22Rv1 (cell line): Measurements from ENCODE around the gene MYLIP.

Source experiments
- H3K27ac ChIP-seq: fragments of 450-650 bp; 2 replicates; pipeline ENCODE4 v1.5.1; 2017
- ZFX ChIP-seq: fragments of 450-650 bp; IDR thresholded peaks from 2 replicates; pipeline ENCODE4 v1.6.1; 2017; ENCODE audit warnings: antibody characterized with exemption, borderline replicate concordance
- TF ChIP-seq, protein P1 (sequence below): fragments of 450-650 bp; IDR thresholded peaks from 2 replicates; pipeline ENCODE4 v1.5.1; 2017; ENCODE audit warnings: mild to moderate bottlenecking

Gene MYLIP

DNA sequence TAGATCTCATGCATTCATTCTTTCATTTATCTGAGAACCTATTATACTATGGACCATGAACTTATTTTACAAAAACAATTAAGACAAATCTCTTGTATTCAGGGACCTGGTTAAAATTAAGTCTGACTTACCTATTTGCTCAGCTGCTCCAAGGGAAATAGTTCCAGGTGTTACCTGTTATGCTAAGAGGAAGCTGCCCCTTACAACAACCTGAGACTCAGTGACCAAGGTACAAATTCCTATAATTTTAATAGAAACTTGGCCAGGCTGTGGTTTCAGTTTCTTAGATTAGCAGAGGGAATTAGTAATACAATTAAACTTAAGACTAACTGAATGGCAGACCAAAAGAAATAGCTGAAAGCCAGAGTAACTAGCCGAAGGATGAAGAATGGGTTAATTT is 61.3 kb downstream of the MYLIP start:
- no peak overlapping the region for H3K27ac ChIP-seq
- no peak for TF ChIP-seq ZFX
- TF ChIP-seq, protein P1, sequence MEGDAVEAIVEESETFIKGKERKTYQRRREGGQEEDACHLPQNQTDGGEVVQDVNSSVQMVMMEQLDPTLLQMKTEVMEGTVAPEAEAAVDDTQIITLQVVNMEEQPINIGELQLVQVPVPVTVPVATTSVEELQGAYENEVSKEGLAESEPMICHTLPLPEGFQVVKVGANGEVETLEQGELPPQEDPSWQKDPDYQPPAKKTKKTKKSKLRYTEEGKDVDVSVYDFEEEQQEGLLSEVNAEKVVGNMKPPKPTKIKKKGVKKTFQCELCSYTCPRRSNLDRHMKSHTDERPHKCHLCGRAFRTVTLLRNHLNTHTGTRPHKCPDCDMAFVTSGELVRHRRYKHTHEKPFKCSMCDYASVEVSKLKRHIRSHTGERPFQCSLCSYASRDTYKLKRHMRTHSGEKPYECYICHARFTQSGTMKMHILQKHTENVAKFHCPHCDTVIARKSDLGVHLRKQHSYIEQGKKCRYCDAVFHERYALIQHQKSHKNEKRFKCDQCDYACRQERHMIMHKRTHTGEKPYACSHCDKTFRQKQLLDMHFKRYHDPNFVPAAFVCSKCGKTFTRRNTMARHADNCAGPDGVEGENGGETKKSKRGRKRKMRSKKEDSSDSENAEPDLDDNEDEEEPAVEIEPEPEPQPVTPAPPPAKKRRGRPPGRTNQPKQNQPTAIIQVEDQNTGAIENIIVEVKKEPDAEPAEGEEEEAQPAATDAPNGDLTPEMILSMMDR = no peak

DNA sequence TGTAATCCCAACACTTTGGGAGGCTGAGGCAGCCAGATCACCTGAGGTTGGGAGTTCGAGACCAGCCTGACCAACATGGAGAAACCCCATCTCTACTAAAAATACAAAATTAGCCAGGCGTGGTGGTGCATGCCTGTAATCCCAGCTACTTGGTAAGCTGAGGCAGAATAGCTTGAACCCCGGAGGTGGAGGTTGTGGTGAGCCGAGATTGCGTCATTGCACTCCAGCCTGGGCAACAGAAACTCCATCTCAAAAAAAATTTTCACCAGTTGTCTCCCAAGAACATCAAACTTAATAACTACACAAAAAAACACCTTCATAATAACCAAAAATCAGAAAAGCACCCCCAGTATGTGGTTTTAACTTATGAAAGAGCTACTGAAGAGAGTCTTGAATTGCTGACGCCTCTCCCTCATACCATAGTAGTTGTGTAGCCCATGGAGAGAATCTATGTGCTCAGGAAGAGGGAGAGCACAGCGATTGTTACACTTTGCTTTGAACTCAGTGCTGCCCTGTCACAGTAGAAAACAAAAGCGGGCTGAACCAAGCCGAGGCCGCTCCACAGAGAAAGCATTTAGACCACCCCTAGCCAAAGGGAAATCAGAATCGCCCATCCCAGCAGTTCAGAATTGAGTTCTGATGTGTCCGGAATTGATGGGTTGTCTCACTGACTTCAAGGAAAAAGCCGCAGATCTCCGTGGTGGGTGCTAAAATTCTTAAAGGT is 67.5 kb downstream of the MYLIP start:
- H3K27ac ChIP-seq = no peak overlapping the region
- TF ChIP-seq, protein P1 = no peak
- TF ChIP-seq ZFX = no peak

DNA sequence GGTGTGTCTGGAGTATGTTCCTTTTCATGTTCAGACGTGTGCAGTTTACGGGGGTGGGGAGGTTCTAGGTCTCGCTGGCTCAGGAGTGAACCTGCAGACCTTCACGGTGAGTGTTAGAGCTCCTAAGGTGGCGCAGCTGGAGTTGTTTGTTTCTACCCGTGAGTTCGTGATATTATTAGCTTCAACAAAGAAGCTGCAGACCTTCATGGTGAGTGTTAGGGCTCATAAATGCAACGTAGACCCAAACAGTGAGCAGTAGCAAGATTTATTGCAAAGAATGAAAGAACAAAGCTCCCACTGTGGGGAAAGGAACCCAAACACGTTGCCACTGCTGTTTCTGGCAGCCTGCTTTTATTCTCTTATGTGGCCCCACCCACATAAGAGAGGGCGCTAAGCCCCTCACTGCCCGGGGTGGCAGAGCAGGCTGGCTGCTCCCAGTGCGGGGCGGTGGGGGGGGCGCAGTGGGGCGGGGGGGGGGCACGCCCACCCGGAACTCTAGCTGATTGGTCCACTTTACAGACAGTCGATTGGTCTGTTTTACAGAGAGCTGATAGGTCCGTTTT is 68.2 kb downstream of the MYLIP start:
- H3K27ac ChIP-seq = no peak overlapping the region
- no peak for TF ChIP-seq ZFX
- TF ChIP-seq, protein P1 = no peak
